HepG2 (cell line): ENCODE measurements around the gene CNKSR3. TPM values are rescaled to one million over a fixed set of nuclear protein-coding genes. Genes with fewer than 3 reads are reported as not detected.

Source experiments
- FOSL2 ChIP-seq: sonication (generic); formaldehyde crosslinking; IDR thresholded peaks from 2 replicates; pipeline ENCODE4 v1.4.0; 2020; ENCODE audit warnings: missing genetic modification reagents
- KLF15 ChIP-seq: sonication (generic); formaldehyde crosslinking; IDR thresholded peaks from 2 replicates; pipeline ENCODE4 v1.8.1; 2023; ENCODE audit warnings: borderline replicate concordance, mild to moderate bottlenecking, inconsistent platforms, missing genetic modification reagents, mixed read lengths
- PPARG ChIP-seq: conservative IDR thresholded peaks from 2 replicates; pipeline ENCODE4 v1.6.1; 2016; ENCODE audit warnings: missing biosample characterization, missing genetic modification reagents
- ZNF431 ChIP-seq: sonication (generic); formaldehyde crosslinking; IDR thresholded peaks from 2 replicates; pipeline ENCODE4 v1.9.0; 2022; ENCODE audit warnings: missing genetic modification reagents, low read depth, mild to moderate bottlenecking, borderline replicate concordance
- polyA plus RNA-seq, 8 experiments: library from polyadenylated mRNA; depleted of rRNA in 3 of 8; stranded (reverse) in 7 of 8; unstranded in 1 of 8; fragments of >200 nt; fragmentation: Illumina TruSeq in 4 of 8; extraction: Trizol in 4 of 8; gene quantifications; 2 replicates each; pipeline versions ENCODE4 v1.2.1 to v1.2.3, GENCODE V29; 2011 to 2016; ENCODE audit warnings: low read depth in 4 of 8, missing spikeins in 1 of 8, mixed read lengths in 1 of 8; ENCODE audit not compliant: insufficient read depth in 1 of 8
- total RNA-seq, 5 experiments: library from RNA; depleted of rRNA; stranded (reverse); fragments of >200 nt; fragmentation: Illumina TruSeq; extraction: Trizol; gene quantifications; 2 replicates each; pipeline ENCODE4 v1.2.3, GENCODE V29; 2016; ENCODE audit warnings: low read depth in 1 of 5
- TF ChIP-seq, protein P1 (sequence below): sonication (generic); formaldehyde crosslinking; IDR thresholded peaks from 2 replicates; pipeline ENCODE4 v1.4.0; 2020; ENCODE audit warnings: missing genetic modification reagents, mild to moderate bottlenecking, borderline replicate concordance
- TF ChIP-seq, protein P2 (sequence below): sonication (generic); formaldehyde crosslinking; IDR thresholded peaks from 2 replicates; pipeline ENCODE4 v1.4.0; 2020; ENCODE audit warnings: mild to moderate bottlenecking, missing genetic modification reagents
- TF ChIP-seq, protein P3 (sequence below): sonication (generic); formaldehyde crosslinking; IDR thresholded peaks from 2 replicates; pipeline ENCODE4 v1.8.0; 2022; ENCODE audit warnings: missing genetic modification reagents, low read depth, mild to moderate bottlenecking, borderline replicate concordance
- TF ChIP-seq, protein P4 (sequence below): sonication (generic); formaldehyde crosslinking; IDR thresholded peaks from 2 replicates; pipeline ENCODE4 v1.4.0; 2020; ENCODE audit warnings: missing genetic modification reagents, borderline replicate concordance
- TF ChIP-seq, protein P5 (sequence below): IDR thresholded peaks from 2 replicates; pipeline ENCODE4 v1.6.1; 2012; ENCODE audit warnings: inconsistent platforms

CNKSR3 gene
- total and polyA plus RNA-seq, 2 of the 13 experiments (the other 11 are each of a cell fraction or from before 2014, with no cell fraction given), result 9.2 to 38.6 TPM

DNA sequence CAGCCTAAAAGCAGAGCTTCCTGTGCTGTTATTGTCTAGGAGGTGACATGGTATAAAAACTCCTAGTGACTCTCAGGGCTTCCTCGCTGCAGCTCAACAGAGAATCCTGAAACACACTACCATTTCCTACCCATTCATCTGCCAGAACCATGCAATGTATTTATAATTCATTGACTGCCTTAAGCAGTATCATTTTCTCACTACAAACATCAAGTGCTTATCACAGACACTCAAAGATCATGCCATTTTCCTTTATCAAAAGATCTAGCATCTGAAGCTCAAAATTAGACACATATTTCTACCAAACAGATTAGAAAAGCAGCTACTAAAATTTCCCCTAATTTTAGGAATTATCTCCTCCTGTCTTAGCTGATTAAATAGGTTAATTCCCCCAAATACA lies 83.5 kb downstream of the CNKSR3 start (continued):
- TF ChIP-seq, protein P1, sequence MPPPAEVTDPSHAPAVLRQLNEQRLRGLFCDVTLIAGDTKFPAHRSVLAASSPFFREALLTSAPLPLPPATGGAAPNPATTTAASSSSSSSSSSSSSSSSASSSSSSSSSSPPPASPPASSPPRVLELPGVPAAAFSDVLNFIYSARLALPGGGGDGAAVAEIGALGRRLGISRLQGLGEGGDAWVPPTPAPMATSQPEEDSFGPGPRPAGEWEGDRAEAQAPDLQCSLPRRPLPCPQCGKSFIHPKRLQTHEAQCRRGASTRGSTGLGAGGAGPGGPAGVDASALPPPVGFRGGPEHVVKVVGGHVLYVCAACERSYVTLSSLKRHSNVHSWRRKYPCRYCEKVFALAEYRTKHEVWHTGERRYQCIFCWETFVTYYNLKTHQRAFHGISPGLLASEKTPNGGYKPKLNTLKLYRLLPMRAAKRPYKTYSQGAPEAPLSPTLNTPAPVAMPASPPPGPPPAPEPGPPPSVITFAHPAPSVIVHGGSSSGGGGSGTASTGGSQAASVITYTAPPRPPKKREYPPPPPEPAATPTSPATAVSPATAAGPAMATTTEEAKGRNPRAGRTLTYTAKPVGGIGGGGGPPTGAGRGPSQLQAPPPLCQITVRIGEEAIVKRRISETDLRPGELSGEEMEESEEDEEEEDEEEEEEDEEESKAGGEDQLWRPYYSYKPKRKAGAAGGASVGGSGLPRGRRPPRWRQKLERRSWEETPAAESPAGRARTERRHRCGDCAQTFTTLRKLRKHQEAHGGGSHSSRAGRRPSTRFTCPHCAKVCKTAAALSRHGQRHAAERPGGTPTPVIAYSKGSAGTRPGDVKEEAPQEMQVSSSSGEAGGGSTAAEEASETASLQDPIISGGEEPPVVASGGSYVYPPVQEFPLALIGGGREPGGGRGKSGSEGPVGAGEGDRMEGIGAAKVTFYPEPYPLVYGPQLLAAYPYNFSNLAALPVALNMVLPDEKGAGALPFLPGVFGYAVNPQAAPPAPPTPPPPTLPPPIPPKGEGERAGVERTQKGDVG (CRISPR knock-in tag), result no peak
- TF ChIP-seq ZNF431 (CRISPR knock-in tag) (no peak), FOSL2 (CRISPR knock-in tag) (no peak), PPARG (CRISPR knock-in tag) (no peak), KLF15 (no peak)
- TF ChIP-seq, protein P2, sequence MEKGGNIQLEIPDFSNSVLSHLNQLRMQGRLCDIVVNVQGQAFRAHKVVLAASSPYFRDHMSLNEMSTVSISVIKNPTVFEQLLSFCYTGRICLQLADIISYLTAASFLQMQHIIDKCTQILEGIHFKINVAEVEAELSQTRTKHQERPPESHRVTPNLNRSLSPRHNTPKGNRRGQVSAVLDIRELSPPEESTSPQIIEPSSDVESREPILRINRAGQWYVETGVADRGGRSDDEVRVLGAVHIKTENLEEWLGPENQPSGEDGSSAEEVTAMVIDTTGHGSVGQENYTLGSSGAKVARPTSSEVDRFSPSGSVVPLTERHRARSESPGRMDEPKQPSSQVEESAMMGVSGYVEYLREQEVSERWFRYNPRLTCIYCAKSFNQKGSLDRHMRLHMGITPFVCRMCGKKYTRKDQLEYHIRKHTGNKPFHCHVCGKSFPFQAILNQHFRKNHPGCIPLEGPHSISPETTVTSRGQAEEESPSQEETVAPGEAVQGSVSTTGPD (CRISPR knock-in tag), result no peak
- TF ChIP-seq, protein P3, sequence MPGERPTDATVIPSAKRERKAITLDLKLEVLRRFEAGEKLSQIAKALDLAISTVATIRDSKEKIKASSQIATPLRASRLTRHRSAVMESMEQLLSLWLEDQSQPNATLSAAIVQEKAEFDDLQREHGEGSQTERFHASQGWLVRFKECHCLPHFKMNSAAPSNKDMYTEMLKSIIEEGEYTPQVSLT (CRISPR knock-in tag), result no peak
- TF ChIP-seq, protein P4, sequence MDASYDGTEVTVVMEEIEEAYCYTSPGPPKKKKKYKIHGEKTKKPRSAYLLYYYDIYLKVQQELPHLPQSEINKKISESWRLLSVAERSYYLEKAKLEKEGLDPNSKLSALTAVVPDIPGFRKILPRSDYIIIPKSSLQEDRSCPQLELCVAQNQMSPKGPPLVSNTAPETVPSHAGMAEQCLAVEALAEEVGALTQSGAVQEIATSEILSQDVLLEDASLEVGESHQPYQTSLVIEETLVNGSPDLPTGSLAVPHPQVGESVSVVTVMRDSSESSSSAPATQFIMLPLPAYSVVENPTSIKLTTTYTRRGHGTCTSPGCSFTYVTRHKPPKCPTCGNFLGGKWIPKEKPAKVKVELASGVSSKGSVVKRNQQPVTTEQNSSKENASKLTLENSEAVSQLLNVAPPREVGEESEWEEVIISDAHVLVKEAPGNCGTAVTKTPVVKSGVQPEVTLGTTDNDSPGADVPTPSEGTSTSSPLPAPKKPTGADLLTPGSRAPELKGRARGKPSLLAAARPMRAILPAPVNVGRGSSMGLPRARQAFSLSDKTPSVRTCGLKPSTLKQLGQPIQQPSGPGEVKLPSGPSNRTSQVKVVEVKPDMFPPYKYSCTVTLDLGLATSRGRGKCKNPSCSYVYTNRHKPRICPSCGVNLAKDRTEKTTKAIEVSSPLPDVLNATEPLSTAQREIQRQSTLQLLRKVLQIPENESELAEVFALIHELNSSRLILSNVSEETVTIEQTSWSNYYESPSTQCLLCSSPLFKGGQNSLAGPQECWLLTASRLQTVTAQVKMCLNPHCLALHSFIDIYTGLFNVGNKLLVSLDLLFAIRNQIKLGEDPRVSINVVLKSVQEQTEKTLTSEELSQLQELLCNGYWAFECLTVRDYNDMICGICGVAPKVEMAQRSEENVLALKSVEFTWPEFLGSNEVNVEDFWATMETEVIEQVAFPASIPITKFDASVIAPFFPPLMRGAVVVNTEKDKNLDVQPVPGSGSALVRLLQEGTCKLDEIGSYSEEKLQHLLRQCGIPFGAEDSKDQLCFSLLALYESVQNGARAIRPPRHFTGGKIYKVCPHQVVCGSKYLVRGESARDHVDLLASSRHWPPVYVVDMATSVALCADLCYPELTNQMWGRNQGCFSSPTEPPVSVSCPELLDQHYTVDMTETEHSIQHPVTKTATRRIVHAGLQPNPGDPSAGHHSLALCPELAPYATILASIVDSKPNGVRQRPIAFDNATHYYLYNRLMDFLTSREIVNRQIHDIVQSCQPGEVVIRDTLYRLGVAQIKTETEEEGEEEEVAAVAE (CRISPR knock-in tag), result no peak
- TF ChIP-seq, protein P5, sequence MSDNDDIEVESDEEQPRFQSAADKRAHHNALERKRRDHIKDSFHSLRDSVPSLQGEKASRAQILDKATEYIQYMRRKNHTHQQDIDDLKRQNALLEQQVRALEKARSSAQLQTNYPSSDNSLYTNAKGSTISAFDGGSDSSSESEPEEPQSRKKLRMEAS, result no peak
